NCI-H748 (cell line): ENCODE measurements around the gene PLRG1.

ENCODE experiments used
- DNase-seq: peaks from one replicate; lab custom pipeline; 2025; ENCODE audit not compliant: unreplicated experiment; lab: John Stamatoyannopoulos, UW

PLRG1 gene

DNA sequence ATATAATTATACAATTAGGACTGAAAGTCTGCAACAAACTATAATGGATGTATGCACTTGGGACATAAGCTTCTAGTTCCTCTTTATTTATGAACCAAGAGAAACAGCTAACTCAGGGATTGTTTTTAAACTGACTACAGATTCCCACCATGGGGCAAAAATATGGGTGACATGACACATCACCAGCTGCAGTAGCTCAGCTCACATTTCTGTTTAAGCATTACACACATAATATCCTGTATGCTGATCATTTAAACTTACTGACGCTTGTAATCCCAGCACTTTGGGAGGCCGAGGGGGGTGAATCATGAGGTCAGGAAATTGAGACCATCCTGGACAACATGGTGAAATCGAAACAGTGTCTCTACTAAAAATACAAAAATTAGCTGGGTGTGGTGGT, 24.1 kb upstream of the PLRG1 start:
- DNase-seq = no peak

DNA sequence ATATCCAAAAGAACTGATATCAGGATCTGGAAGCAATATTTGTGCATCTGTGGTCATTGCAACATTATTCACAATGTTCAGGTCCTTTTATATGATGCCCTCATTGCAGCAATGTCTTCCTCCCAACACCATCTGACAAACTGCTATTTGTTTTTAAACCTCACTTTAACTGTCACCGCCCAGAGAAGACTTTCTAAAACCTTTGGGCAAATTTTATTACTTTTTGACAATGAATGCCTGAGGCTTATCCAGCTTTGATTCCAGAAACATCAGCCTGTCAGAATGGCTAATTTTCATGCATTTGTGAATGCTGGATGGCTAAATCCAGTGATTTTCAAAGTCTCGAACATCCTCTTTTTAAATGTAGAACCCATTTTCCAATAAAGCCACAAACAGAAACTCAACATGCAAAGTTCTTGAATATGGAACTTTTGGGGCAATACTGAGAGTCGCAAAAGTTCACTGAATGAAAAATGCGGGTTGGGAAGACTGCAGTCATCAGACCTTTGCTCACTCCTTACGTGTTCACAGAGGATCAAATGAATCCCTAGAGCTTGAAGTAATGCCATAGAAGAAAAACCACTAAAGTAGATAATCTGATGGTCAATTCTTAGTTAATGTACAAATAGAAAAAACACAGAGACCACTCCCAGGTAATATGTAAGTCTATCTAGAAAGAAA, 23.1 kb upstream of the PLRG1 start:
- no peak for DNase-seq

DNA sequence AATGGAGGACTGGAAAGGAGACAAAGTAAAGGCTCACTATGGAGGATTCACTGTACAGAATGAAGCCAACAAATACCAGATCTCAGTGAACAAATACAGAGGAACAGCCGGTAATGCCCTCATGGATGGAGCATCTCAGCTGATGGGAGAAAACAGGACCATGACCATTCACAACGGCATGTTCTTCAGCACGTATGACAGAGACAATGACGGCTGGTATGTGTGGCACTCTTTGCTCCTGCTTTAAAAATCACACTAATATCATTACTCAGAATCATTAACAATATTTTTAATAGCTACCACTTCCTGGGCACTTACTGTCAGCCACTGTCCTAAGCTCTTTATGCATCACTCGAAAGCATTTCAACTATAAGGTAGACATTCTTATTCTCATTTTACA, 19.4 kb upstream of the PLRG1 start:
- no peak for DNase-seq

DNA sequence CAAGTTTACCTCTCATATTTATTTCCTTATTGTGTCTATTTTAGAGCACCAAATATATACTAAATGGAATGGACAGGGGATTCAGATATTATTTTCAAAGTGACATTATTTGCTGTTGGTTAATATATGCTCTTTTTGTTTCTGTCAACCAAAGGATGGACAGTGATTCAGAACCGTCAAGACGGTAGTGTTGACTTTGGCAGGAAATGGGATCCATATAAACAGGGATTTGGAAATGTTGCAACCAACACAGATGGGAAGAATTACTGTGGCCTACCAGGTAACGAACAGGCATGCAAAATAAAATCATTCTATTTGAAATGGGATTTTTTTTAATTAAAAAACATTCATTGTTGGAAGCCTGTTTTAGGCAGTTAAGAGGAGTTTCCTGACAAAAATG, 18.8 kb upstream of the PLRG1 start:
- DNase-seq = no peak

DNA sequence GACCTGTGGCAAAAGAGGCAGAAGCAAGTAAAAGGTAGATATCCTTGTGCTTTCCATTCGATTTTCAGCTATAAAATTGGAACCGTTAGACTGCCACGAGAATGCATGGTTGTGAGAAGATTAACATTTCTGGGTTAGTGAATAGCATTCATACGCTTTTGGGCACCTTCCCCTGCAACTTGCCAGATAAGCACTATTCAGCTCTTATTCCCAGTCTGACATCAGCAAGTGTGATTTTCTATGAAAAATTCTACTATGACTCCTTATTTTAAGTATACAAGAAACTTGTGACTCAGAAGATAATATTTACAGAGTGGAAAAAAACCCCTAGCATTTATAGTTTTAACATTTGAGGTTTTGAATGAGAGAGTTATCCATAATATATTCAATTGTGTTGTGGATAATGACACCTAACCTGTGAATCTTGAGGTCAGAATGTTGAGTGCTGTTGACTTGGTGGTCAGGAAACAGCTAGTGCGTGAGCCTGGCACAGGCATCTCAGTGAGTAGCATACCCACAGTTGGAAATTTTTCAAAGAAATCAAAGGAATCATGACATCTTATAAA, 16.5 kb upstream of the PLRG1 start:
- DNase-seq = no peak

DNA sequence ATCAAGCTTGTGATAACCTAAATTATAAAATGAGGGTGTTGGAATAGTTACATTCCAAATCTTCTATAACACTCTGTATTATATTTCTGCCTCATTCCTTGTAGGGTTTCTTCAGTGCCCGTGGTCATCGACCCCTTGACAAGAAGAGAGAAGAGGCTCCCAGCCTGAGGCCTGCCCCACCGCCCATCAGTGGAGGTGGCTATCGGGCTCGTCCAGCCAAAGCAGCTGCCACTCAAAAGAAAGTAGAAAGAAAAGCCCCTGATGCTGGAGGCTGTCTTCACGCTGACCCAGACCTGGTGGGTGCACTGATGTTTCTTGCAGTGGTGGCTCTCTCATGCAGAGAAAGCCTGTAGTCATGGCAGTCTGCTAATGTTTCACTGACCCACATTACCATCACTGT, 15.5 kb upstream of the PLRG1 start:
- DNase-seq = no peak

DNA sequence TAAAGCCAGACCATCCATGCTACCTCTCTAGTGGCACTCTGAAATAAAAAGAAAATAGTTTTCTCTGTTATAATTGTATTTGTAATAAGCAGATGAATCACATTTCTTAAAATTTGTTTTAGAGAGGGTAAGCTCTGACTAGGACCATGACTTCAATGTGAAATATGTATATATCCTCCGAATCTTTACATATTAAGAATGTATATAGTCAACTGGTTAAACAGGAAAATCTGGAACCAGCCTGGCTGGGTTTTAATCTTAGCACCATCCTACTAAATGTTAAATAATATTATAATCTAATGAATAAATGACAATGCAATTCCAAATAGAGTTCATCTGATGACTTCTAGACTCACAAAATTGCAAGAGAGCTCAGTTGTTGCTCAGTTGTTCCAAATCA, 14.1 kb upstream of the PLRG1 start:
- no peak for DNase-seq

DNA sequence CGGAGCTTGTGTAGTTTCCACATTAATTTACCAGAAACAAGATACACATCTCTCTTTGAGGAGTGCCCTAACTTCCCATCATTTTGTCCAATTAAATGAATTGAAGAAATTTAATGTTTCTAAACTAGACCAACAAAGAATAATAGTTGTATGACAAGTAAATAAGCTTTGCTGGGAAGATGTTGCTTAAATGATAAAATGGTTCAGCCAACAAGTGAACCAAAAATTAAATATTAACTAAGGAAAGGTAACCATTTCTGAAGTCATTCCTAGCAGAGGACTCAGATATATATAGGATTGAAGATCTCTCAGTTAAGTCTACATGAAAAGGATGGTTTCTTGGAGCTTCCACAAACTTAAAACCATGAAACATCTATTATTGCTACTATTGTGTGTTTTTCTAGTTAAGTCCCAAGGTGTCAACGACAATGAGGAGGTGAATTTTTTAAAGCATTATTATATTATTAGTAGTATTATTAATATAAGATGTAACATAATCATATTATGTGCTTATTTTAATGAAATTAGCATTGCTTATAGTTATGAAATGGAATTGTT, 12.6 kb upstream of the PLRG1 start, which contains the start of gene FGB:
Gene FGB, plus strand, starts transcription at position 315 of the 558 bp plus-strand sequence. Its CDS starts 8 bp downstream, at position 323.
- DNase-seq = no peak

DNA sequence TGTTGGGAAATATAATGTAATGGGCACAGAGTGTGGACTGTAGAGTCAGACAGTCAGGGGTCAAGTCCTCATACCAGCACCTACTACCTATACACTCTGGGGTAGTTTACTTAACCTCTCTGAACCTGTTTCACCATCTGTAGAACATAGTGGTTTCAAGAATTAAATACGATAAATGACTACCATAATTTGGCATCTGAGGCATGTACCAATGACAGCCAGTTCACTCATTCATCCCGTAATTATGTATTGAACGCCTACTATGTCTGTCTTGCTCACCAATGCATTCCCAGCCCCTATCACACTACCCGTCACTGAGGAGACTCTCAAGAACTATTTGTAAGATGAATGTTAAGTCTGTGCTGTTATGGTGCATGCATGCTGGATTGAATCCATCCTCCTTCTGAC, 10.6 kb upstream of the PLRG1 start:
- no peak for DNase-seq

DNA sequence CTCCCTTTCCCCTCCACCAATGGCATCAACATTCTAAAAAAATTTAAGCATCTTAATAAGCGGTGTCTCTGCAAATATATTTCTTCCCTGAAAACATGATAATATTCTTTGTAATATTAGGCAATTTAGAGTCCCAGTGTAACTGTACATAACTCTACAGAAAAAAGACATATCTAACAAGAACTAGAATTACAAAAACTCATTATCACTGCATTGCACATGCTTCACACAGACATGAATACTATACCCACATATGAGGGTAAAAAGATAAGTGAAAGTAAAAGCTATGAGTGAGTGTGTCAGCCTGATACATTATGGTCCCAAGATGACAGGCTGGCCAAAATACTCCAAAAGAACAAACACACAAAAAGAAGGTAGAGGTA, 10.2 kb upstream of the PLRG1 start:
- DNase-seq = no peak

DNA sequence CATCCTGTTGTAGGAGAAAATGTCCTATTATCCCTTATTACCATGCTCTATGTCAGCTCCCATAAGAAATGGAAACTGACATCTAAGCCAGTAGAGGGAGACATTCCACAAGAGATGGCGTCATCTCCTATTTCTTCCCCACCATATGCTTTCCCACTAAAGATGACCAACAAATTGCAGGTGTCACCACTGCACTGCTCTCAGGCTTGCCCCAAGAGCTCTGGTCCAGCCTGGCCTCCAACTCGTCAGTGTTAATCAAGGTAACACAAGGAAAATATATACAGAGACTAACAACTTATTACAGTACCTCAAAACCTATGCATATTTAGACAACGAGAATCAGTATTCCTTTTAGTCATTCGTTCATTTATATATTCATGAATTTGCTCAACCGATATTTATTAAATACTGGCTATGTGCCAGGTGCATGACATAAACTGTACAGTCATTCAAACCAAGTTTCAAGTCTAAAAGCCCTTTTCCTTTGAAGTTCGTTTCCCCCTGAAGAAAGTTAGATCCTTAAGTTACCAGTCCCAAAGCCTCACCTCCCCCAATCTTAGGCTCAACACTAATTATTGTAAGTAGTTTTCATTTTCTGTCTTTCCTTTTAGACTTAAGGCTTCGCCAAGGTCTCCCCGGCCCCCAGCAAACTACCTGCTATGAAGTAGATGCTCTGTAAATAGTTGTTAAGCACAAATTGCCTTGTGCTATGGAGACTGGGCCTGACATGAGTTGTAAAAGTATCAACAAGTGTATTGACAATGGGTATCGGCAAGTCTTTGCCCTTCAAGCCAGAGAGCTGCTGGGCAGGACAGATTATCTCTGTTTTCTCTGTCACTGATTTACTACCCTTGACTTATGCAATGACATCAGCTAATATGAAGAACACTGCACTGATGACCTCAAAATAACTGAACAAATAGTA, 9.6 kb upstream of the PLRG1 start:
- peak; percentile 44 for DNase-seq

DNA sequence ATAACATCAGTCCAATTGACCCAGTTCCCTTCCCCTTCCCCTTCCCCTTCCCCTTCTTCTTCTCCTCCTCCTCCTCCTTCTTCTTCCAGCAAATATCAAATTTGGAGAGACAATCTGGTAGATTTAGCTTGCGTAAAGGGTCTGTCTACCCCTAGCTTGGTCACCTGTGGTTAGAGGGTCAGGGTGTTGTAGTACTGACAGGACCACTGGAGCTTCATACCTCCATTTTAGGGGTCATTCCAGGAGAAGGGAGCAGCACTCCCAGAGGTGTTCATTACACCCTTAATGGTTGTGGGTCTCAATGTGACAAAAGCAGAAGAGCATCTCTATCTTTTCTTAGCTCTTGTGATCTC, 8.9 kb upstream of the PLRG1 start:
- no peak for DNase-seq

DNA sequence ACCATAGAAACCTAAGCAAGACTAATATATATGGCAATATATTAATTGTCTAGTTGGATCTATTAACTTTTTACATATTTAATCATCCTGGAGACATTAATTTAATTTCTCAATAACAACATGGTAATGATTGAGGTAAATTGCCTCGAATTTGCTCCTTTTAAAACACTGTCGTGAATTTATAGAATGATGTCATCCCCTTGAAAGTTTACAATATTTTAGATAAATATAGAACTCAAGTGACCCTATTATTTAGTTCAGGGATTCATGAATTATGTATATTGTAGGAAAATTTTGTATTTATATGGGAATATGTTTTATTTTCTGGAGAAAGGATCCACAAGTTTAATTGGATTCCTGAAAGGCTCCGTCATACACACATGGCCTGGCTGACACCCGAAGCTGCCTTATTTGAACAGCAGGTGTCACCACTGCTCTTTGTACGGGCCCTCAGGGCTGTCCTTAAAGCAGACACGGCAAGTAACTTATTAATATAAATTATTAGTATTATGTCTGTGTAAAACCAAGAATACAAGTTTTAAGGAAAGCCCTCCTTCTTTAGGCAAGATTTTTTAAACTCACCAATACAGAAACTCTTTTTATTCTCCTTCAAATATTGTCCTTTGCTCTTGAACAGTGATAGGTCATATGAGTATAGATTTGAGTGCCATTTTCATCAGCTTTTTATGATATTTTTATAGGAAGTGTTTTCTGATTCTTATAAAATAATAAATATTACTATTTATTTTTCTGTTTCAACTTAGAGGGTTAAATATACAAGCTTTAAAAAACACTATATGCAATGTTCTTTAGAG, 1.9 kb upstream of the PLRG1 start:
- peak; percentile 42 for DNase-seq

DNA sequence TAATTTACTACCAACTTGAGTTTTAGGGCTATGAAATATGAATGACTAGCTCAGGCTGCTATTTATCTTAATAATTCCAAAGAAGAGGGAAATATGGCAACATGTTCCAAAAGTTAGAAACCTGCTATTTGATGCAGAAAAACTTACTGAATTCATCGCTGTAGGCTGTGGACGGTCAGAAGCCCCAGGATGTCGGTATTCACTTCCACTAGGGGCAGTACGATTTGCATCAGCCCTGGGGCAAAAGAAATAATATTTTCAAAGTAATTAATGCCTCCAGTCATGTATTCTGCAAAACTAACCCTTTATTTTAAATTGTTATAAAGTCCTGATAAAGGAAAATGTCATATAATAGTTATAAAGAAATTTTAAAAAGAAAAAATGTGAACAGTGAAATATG, 4.5 kb downstream of the PLRG1 start:
- no peak for DNase-seq

DNA sequence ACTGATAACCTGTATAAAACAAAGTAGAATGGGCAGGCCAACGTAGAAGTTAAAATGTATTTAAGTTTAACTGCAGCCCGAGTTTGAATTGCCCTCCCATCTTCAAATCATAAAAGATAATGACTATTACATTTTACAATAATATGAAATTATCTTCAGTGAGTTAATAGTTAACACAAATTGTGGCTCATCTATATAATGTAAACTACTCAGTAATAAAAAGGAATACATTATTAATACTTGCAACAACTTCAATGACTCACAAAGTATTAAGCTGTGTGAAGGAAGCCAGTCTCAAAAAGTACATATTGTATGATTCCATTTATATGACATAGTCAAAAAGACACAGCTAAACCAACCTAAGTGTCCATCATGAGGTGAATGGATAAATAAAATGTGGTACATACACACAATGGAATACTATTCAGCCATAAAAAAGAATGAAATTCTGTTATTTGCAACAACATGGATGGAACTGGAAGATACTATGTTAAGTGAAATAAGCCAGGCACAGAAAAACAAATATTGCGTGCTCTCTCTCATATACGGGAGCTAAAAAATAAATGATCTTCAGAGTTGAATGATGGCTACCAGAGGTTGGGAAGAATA, 7.8 kb downstream of the PLRG1 start:
- no peak for DNase-seq

DNA sequence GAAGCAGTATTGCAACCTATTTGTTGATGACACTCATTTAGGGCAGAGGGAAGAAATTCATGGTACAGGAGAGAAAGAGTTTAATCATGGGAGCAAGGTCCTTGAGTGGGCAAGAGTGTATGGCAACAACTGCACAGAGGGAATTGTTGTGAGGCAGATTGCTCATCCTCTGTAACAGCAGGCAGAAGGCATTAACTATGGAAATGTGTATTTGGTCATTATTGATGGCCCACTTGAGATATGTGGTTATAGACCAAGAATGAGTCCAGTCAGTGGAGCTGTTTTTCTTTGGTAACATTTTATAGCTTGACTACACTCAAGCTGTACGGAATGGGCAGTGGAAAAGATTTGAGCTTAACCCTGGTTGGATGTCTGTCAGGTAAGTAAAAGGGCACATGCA, 15.9 kb downstream of the PLRG1 start:
- DNase-seq = no peak

DNA sequence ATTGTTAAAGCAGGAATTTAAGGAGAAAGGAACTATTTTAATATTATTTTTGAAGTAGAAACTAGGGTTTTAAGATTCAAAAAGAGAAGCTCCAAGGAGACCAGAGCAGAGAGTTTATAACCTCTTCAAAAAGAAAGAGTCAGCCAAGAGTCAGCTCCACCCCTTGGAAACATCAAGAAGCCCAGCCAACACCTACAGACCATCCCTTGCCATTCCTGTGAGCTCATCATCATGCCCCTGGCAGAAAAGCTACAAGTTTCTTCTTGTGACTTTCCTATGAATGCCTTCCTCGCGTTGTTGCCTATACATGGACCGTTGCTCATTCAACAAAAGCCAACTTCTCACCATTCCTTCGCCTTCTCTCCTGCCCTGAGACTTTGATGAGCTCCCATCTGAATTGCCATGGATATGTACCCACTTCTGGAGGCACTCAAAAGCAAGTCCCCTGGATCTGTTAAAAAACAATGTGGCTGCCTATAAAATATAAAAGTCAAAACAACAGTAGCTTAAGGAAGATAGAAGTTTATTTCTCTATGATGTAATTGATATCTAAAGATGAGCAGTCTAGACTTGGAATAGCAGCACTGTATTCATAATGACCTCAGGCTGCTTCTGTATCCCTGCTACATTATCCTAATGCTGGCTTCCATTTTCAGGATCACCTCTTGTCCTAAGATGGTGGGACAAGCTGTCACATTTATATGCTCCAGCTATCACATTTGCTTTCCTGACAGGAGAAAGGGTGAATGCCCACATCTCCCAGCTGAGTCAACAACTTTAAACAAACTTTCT, 20.3 kb downstream of the PLRG1 start:
- no peak for DNase-seq

DNA sequence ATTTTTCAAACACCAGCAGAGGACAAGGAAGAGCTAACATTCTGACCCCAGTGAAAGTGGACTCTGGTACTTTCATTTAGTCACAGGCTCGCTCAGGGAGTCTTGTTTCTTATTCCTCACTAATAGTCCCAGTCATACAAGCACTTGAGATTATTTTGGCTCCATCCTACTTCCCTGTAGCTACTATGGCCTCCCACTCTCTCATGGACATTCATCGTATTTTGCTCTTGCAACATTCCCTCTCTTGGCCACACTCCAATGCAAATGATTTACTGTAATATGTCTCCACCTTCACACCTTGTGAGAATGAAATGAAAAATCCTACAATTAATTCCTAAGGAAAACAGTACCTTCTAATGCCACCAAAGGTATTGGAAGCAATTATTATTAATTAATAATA, 21.3 kb downstream of the PLRG1 start:
- no peak for DNase-seq

DNA sequence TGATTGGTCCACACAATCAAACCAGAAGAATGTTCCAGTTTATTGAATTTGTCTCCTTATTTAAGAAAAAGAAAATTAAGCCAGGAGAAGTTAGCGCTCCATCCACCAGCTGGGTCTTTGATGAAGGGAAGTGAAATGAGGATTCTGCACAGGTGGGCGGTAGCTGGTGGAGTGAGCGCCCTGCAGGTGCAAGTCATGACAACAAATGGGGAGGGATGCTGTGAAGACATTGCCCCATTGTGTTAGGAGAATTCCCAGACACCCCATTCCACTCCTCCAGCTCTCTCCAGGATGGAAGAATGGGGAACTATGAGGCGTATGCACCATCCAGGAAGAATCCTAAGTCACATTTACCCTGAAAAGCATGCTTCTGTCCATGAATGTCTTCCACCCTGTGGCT, 22.9 kb downstream of the PLRG1 start:
- DNase-seq = peak; percentile 26

DNA sequence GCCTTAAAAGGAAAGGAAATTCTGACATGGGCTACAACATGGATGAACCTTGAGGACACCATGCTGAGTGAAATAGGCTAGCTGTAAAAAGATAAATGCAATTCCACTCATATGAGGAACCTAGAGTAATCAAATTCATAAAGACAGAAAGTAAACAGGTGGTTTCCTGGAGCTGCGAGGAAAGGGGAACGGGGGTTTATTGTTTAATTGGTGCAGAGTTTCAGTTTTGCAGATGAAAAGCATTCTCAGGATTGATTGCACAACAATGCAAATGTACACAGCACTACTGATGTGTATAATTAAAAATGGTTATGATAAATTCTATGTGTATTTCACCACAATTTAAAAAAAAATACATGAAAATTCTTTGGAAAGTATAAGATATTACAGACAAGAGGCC, 24.0 kb downstream of the PLRG1 start:
- peak; percentile 28 for DNase-seq
